Measurements from ENCODE around the gene NEURL3. TPM values are rescaled to one million over a fixed set of nuclear protein-coding genes. Genes with fewer than 3 reads are reported as not detected.

The NEURL3 gene
- total and polyA plus RNA-seq, 2 of the 4 experiments (the other 2 are of a cell fraction) = not detected

- Histone ChIP-seq H3K18ac (ENCODE audit: low read depth, low read length) (peak overlapping the region; percentile 2), H3K27me3 (ENCODE audit: control insufficient read depth, insufficient read depth, low read length) (no peaks in the 10 kb centered on the region), H2AK5ac (ENCODE audit: low read depth, low read length) (peak overlapping the region; percentile 41; the same call in 1 of the 2 replicates), H2BK5ac (ENCODE audit: low read depth, low read length, poor library complexity, severe bottlenecking) (peak overlapping the region; percentile 55), H3K9me3 (ENCODE audit: control insufficient read depth, insufficient read depth, low read length) (no peaks in the 10 kb centered on the region), H3K14ac (replicated peaks; ENCODE audit: low read depth, low read length) (peak overlapping the region; percentile 53; the same call in 1 of the 2 replicates), H3K4me2 (ENCODE audit: low read depth, low read length) (no peak overlapping the region), H3K36me3 (ENCODE audit: control insufficient read depth, insufficient read depth, low read length) (no peaks in the 10 kb centered on the region), H3K23ac (ENCODE audit: low read depth, low read length) (no peak overlapping the region), H3K4me1 (ENCODE audit: control insufficient read depth, insufficient read depth, low read length) (peaks cover 43% of the 10 kb centered on the region), H3K79me1 (ENCODE audit: low read depth in 1 of 2, low read length in 2 of 2) (peaks cover 0 to 4% of the 10 kb centered on the region in 2 experiments; a peak in 2 of 4 replicates), H2BK120ac (ENCODE audit: low read depth, low read length) (peak overlapping the region; percentile 65; the same call in 1 of the 2 replicates), H4K91ac (ENCODE audit: insufficient read depth, low read depth, low read length) (peak overlapping the region; percentile 43), H3K9ac (ENCODE audit: low read depth, low read length) (no peak overlapping the region), H2AK9ac (replicated peaks; ENCODE audit: low read depth, low read length, poor library complexity) (peak overlapping the region; percentile 30), H3K27ac (ENCODE audit: insufficient read depth, low read length) (peak overlapping the region; percentile 35; the same call in 1 of the 2 replicates), H2AFZ (replicated peaks; ENCODE audit: low read length, poor library complexity) (peak overlapping the region; percentile 87), H3K9me1 (ENCODE audit: insufficient read depth, low read length) (peaks cover 14% of the 10 kb centered on the region), H3K4ac (ENCODE audit: low read depth, low read length) (peak overlapping the region; percentile 84), H4K5ac (ENCODE audit: low read depth, low read length) (peak overlapping the region; percentile 35), H3K56ac (ENCODE audit: extremely low read depth, insufficient read depth, low read length) (no peak overlapping the region), H4K20me1 (ENCODE audit: insufficient read depth, low read length) (peaks cover 9% of the 10 kb centered on the region), H2BK15ac (ENCODE audit: low read depth, low read length) (peak overlapping the region; percentile 54; the same call in 2 of the 3 replicates), H4K8ac (ENCODE audit: low read depth in 2 of 2, low read length in 2 of 2) (peak overlapping the region in 1 of 2 experiments; percentile 79; a peak in 2 of 4 replicates), H3K4me3 (ENCODE audit: insufficient read depth, low read depth, low read length) (no peak overlapping the region), H2BK20ac (ENCODE audit: low read depth, low read length) (peak overlapping the region; percentile 82; the same call in 1 of the 2 replicates)
- intact Hi-C loops (cut with micrococcal nuclease) = no loop called here
- in situ Hi-C loops (cut with MboI; ENCODE audit: low sequenced_read_pairs) = no loop called here
- ChIA-PET POLR2A (ENCODE audit: unreplicated experiment) (no interaction called here), CTCF (interaction anchor here (0.7 to 0.9 kb wide), 2 partner anchors 14 to 23 kb away, joined by 3 read pairs; no protein-coding TSS in a partner anchor)
- BruUV-seq (replicated peaks) = no TSS peak
- dilution Hi-C loops (cut with HindIII; ENCODE audit: low sequenced_read_pairs, unreplicated experiment) = no loop called here
- TF ChIP-seq, protein P1, sequence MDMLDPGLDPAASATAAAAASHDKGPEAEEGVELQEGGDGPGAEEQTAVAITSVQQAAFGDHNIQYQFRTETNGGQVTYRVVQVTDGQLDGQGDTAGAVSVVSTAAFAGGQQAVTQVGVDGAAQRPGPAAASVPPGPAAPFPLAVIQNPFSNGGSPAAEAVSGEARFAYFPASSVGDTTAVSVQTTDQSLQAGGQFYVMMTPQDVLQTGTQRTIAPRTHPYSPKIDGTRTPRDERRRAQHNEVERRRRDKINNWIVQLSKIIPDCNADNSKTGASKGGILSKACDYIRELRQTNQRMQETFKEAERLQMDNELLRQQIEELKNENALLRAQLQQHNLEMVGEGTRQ (IDR thresholded peaks at IDR 0.05; ENCODE audit: low read depth, low read length) = no peak
- TF ChIP-seq CHD1 (IDR thresholded peaks at IDR 0.05; ENCODE audit: low read depth, low read length) (no peak), MAZ (IDR thresholded peaks at IDR 0.05; ENCODE audit: borderline replicate concordance, low read depth, low read length) (no peak), MXI1 (IDR thresholded peaks at IDR 0.05; ENCODE audit: borderline replicate concordance, low read depth, low read length) (no peak), BHLHE40 (IDR thresholded peaks at IDR 0.05; ENCODE audit: low read depth, low read length) (no peak), CEBPB (IDR thresholded peaks at IDR 0.05; ENCODE audit: low read depth, low read length) (no peak), MAFK (IDR thresholded peaks at IDR 0.05; ENCODE audit: low read depth, low read length) (no peak), RFX5 (IDR thresholded peaks at IDR 0.05; ENCODE audit: low read depth, low read length) (no peak), SMC3 (IDR thresholded peaks at IDR 0.05; ENCODE audit: low read depth, low read length) (no peak), POLR2A (IDR thresholded peaks at IDR 0.05; ENCODE audit: low read depth, low read length) (no peak), RAD21 (IDR thresholded peaks at IDR 0.05; ENCODE audit: low read length) (no peak), NFE2L2 (IDR thresholded peaks at IDR 0.05; ENCODE audit: low read depth, low read length) (no peak)
- TF ChIP-seq, protein P2, sequence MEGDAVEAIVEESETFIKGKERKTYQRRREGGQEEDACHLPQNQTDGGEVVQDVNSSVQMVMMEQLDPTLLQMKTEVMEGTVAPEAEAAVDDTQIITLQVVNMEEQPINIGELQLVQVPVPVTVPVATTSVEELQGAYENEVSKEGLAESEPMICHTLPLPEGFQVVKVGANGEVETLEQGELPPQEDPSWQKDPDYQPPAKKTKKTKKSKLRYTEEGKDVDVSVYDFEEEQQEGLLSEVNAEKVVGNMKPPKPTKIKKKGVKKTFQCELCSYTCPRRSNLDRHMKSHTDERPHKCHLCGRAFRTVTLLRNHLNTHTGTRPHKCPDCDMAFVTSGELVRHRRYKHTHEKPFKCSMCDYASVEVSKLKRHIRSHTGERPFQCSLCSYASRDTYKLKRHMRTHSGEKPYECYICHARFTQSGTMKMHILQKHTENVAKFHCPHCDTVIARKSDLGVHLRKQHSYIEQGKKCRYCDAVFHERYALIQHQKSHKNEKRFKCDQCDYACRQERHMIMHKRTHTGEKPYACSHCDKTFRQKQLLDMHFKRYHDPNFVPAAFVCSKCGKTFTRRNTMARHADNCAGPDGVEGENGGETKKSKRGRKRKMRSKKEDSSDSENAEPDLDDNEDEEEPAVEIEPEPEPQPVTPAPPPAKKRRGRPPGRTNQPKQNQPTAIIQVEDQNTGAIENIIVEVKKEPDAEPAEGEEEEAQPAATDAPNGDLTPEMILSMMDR (conservative IDR thresholded peaks at IDR 0.05; ENCODE audit: low read depth, low read length) = no peak
- ATAC-seq (ENCODE audit: low read depth) (no peak), DNase-seq (no peak)
- no CpG with 5 or more reads among the region's 7 CpGs for WGBS, 2 experiments (ENCODE audit: extremely low coverage in 2 of 2, insufficient read length in 1 of 2)
Observed at GRCh38 chr2:96532641-96533291, 27.6 kb upstream of the NEURL3 start.
